LoVo (cell line): ENCODE results near the gene MAGEB2.
"Not testable (repeated sequence)": the region's sequence is repeated elsewhere in the genome, so short reads cannot be mapped to it uniquely, and the experiment has no call there.

Experiments used
- DNase-seq: peaks from one replicate; pipeline ENCODE4 v3.0.0-alpha.2; 2016; ENCODE audit warnings: low spot score

The MAGEB2 gene, protein sequence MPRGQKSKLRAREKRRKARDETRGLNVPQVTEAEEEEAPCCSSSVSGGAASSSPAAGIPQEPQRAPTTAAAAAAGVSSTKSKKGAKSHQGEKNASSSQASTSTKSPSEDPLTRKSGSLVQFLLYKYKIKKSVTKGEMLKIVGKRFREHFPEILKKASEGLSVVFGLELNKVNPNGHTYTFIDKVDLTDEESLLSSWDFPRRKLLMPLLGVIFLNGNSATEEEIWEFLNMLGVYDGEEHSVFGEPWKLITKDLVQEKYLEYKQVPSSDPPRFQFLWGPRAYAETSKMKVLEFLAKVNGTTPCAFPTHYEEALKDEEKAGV

GRCh38 chrX:30215357-30215843 lies at the start of gene MAGEB2:
TSS of gene MAGEB2 (plus strand) at chrX:30215563. CDS start at chrX:30218581, 3,018 bp downstream.
- DNase-seq = no peak

DNA sequence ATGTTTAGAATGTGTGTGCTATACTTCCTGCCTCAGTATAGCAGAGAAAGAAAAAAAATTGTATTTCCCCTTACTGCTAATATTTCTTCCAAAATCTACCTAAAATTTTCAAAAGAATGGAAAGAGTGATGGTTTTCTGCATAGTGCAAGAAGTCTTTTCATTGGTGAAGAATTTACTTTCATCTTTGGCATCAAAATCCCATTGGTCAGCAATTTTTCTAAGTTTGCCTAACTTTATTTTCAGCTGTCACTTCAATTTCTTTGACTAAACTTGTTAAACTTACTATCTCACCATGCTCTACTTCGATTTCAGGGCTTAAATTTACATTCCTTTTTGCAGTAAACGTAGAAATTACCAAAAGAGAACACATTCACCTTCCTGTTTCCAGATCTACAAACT lies 44.5 kb upstream of the MAGEB2 start:
- no peak for DNase-seq

GRCh38 chrX:30181353-30181752 lies 34.0 kb upstream of the MAGEB2 start:
- no peak for DNase-seq

DNA sequence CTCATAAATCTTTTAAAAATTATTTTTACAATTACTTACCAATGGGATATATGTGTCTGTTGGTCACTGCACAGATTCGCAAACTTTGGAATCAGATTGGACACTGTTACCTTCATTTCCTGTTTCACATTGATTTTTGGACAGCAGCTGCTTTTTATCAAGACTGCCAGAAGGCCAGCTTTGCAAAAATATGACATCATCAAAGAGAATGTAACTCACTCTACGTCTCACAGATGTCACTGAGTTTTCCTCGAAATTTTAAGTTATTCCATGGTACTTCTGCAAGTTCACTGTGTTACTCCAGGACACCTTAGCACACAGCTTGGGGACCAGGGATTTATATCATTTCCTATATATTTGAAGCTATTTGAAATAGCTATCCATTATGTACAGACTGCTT lies 31.8 kb upstream of the MAGEB2 start:
- DNase-seq = no peak

DNA sequence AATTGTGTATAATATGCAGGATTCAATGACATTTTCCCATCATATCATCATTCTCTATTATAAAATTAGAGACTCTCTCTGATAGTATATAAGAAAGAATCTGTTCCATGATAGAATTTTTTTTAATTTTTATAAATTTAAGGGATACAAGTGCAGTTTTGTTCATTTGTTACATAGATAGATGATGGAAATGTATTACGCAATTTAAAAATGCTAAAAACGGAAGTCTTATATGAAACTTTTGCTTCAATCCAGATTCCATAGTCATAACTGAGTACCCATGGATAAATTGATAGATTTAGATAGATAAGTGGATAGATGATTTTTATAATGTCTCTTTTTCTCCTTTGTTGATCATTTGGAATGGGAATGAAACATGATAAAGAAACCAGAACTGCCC lies 24.9 kb upstream of the MAGEB2 start:
- no peak for DNase-seq

- not testable (repeated sequence) for DNase-seq
Observed at GRCh38 chrX:30193910-30194309, 21.5 kb upstream of the MAGEB2 start.

GRCh38 chrX:30196322-30196721 lies 19.0 kb upstream of the MAGEB2 start:
- no peak for DNase-seq

DNA sequence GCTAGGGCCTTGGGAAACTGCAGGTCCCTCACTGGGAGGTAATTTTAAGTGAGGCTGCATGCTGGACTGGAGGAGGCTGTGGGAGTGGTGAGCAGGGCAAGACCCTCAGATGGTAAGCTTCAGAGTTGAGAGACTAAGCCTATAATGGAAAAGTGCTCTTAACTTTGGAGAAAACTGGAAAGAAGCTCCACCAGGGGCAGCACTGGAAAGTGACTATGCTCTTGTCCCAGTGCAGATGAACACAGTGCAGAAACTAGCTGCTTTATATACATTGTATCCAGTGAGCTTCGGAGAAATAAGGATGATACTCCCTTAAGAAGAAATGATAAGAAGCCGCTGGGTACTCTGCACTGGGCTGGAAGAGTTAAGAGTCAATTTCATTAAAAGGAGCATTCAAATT lies 3.2 kb upstream of the MAGEB2 start:
- DNase-seq = no peak

DNA sequence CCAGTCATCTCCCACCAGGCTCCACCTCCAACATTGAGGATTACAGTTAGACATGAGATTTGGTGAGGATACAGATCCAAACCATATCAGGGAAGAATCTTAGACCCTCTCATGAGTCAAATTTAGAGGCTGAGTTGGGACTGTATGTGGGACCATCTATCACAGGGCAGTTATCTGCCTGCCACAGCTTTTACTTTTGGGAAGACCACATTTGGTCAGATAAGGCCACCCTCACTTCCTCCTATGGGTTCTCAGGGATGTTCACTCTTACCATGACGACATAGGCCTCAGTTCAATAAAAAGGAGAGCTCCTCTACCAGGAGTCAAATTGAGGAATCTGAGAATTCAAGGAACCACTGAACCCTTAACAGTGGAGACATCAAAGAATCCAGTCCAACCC lies 2.1 kb downstream of the MAGEB2 start:
- no peak for DNase-seq

DNA sequence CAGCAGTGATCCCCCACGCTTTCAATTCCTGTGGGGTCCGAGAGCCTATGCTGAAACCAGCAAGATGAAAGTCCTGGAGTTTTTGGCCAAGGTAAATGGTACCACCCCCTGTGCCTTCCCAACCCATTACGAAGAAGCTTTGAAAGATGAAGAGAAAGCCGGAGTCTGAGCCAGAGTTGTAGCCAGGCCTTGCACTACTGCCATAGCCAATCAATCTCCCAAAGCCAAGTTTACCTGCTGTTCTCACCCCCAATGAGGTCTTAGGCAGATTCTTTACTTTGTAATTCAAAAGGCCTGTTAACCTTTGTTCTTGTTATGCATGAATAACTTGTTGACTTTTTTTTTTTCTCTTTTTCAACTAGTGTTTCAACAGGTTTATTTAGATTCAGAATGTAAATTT lies 4.0 kb downstream of the MAGEB2 start:
- no peak for DNase-seq

DNA sequence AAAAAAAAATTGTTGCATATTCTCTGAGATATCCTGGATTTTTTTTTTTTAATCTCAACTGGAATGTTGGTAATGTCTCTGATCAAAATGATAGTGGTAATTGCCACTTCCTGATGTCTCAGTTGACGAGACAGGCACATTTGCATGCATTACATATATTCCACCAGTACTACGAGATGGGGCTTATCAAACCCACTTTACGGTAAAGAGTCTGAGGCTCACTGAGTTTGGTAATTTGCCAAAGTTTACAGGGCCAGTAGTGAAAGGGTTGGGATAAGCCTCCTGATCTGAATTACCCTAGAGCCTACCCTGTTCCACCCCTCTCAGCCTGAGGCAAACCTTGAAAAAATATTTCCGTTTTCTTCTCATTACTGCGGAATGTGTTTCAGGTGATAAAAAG lies 5.3 kb downstream of the MAGEB2 start:
- no peak for DNase-seq

DNA sequence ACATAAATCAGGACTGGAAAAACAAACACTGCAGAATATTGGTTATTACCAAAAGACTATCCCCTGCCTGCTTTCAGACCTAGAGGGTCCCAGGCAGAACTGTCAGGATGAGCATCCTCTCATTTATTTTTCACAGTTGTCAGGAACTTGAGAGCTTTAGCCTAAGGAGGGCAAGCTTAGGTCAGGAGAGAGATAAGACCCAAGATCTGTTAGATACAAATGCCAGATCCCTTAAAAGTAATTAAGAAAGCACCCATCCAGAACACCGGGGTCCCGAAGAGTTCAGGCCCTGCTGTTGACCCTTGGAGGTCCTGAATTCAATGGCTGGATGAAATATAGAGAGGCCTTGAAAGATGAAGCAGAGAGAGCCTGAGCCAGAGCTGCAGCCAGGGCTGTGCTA lies 9.2 kb downstream of the MAGEB2 start:
- DNase-seq = no peak

DNA sequence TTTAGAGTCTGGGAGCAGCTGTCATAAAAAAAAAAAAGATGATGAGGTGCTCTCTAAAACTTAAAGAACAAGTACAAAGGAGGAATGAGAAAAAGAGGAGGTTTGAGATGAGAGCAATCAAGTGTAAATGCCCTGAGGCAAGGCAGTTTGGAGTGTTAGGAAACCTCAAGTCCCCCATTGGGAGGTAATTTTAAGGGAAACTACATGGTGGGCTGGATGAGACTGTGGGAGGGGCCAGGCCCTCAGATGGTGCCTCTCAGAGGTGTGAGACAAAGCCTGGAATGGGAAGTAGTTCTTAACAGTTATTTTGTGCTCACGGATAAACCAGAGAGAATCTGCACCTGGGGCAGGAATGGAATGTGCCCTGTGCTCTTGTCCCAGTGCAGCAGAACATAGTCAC lies 13.2 kb downstream of the MAGEB2 start:
- DNase-seq = no peak

DNA sequence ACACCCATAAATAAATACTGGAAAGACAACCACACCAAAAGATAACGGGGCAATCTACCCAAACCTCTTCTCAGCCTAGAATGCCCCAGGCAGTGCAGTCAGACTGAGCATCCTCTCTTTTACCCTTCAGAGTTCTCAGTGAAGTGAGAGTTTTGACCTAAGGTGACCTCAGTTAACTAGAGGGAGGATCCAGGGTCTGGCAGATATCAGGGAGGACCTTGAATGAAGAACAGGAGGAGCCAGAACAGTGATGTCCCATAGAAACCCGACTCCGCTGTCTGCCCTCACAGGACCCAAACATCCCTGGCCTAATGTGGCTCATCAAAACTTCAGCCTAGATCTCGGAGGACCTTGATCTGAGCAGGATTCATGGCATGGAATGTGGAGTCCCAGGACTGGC lies 15.0 kb downstream of the MAGEB2 start, which contains the start of gene MAGEB3:
MAGEB3 (plus strand) TSS at position 263 of the 400 bp plus-strand sequence. CDS start 5,268 bp downstream, outside the sequence.
- DNase-seq = no peak

- no peak for DNase-seq
Observed at GRCh38 chrX:30241724-30242415, 26.5 kb downstream of the MAGEB2 start, which contains the start of gene MAGEB4. TSS of gene MAGEB4 (plus strand) at chrX:30242000. CDS start at chrX:30242136, 136 bp downstream.

- no peak for DNase-seq
Observed at GRCh38 chrX:30246769-30247489, 31.6 kb downstream of the MAGEB2 start, which contains the start of gene MAGEB1. TSS of gene MAGEB1 (plus strand) at chrX:30247146. CDS start at chrX:30250494, 3,348 bp downstream.

- DNase-seq = no peak
Observed at GRCh38 chrX:30248854-30249253, 33.5 kb downstream of the MAGEB2 start.

DNA sequence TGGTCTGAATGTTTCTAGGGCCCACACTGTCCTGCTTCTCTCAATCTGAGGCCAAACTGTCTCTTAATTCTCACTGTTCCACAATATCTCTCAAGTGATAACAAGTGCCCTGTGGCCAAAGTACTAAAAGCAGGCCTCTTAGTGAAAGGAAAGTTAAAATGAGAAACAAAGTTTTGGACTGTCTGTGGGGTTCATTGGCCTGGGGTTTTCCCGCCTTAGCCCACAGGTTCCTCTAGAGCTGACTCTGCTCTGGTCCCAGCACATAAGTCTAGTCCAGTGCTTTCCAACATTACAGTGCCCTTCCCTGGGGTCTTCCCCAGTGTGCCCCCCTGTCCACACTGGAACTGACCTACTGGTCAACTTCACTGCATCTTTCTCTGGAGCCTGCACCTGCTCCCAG lies 37.9 kb downstream of the MAGEB2 start:
- DNase-seq = no peak

DNA sequence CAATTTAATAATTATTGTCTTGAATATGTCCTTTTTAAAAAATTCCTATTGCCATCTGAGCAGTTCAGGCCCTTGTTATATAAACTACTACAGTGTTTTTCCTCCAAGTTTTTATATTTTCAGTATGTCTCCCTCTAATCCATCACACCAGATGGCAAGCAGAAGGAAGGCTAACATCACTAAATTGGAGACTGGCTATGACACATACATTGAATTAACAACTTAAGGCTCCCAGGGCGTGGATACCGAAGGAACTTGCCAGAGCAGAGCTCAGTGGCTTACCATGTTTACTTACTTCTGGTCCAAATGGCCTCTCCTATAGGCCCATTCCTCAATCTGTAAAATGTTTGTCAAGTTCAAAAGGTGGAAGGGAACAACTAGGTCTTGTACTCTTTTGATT lies 44.6 kb downstream of the MAGEB2 start:
- no peak for DNase-seq

GRCh38 chrX:30261012-30261411 lies 45.6 kb downstream of the MAGEB2 start:
- no peak for DNase-seq

GRCh38 chrX:30262763-30263162 lies 47.4 kb downstream of the MAGEB2 start:
- DNase-seq = no peak
